PC-3 (cell line): ENCODE results near the gene TMPRSS7. TPM values are rescaled to one million over a fixed set of nuclear protein-coding genes. Genes with fewer than 3 reads are reported as not detected.

Source experiments
- ATAC-seq: fragments of 200-7000 bp; cut with Tn5 transposase; 2 replicates; pipeline ENCODE4 v1.9.1; 2020; ENCODE audit warnings: mild to moderate bottlenecking, moderate library complexity
- BruUV-seq: library from RNA; stranded (reverse); fragments of 400-500 nt; replicated peaks from 2 replicates; lab custom pipeline; 2021; lab: Mats Ljungman, UMichigan
- CTCF ChIA-PET: fragments of 300-600 bp; sonication (Branson Sonifier 250); formaldehyde crosslinking; loops from one replicate; lab custom pipeline; 2022; ENCODE audit warnings: antibody characterized with exemption; lab: Charles Lee
- POLR2A ChIA-PET: fragments of 300-600 bp; sonication (Branson Sonifier 250); formaldehyde crosslinking; loops from one replicate; lab custom pipeline; 2022; ENCODE audit warnings: antibody characterized with exemption; ENCODE audit not compliant: unreplicated experiment; lab: Charles Lee
- DNase-seq: peaks from one replicate; pipeline ENCODE4 v3.0.0-alpha.2; 2015
- H2AFZ ChIP-seq: fragments of 300-600 bp; sonication (generic); 2 replicates; pipeline ENCODE4 v1.6.0; 2016; ENCODE audit warnings: antibody characterized with exemption, low read length
- H3F3A ChIP-seq: fragments of 300-600 bp; sonication (generic); one replicate; pipeline ENCODE4 v1.6.0; 2017; ENCODE audit warnings: antibody characterized with exemption, low read length, control low read depth, mild to moderate bottlenecking; ENCODE audit not compliant: unreplicated experiment
- H3K27ac ChIP-seq: fragments of 300-600 bp; sonication (generic); 2 replicates; pipeline ENCODE4 v1.5.1; 2016; ENCODE audit warnings: mild to moderate bottlenecking, low read length
- H3K27me3 ChIP-seq: fragments of 300-600 bp; sonication (generic); 2 replicates; pipeline ENCODE4 v1.6.1; 2016; ENCODE audit warnings: low read length, mixed read lengths
- H3K36me3 ChIP-seq: fragments of 300-600 bp; sonication (generic); 2 replicates; pipeline ENCODE4 v1.6.1; 2016; ENCODE audit warnings: low read depth, mixed run types, low read length, mixed read lengths
- H3K4me1 ChIP-seq: fragments of 300-600 bp; sonication (generic); 2 replicates; pipeline ENCODE4 v1.5.1; 2016; ENCODE audit warnings: low read length; ENCODE audit not compliant: insufficient read depth
- H3K4me2 ChIP-seq: fragments of 300-600 bp; sonication (generic); 2 replicates; pipeline ENCODE4 v1.6.0; 2016; ENCODE audit warnings: low read length
- H3K4me3 ChIP-seq: fragments of 300-600 bp; sonication (generic); 2 replicates; pipeline ENCODE4 v1.5.1; 2016; ENCODE audit warnings: mild to moderate bottlenecking, low read length, mixed read lengths
- H3K79me2 ChIP-seq: fragments of 300-600 bp; sonication (generic); 2 replicates; pipeline ENCODE4 v1.6.1; 2017; ENCODE audit warnings: low read length, mixed read lengths
- H3K9ac ChIP-seq: fragments of 300-600 bp; sonication (generic); 2 replicates; pipeline ENCODE4 v1.6.0; 2016; ENCODE audit warnings: mild to moderate bottlenecking, low read length
- H3K9me2 ChIP-seq: fragments of 300-600 bp; sonication (generic); replicated peaks from 2 replicates; pipeline ENCODE4 v1.6.1; 2016; ENCODE audit warnings: mixed run types, low read length, mixed read lengths
- H3K9me3 ChIP-seq: fragments of 300-600 bp; sonication (generic); 2 replicates; pipeline ENCODE4 v1.6.1; 2016; ENCODE audit warnings: low read length, mixed read lengths
- H4K20me1 ChIP-seq: fragments of 300-600 bp; sonication (generic); 2 replicates; pipeline ENCODE4 v1.6.1; 2016; ENCODE audit warnings: low read length, mixed read lengths
- EZH2 ChIP-seq: fragments of 300-600 bp; sonication (generic); IDR thresholded peaks from one replicate; pipeline ENCODE4 v1.6.1; 2017; ENCODE audit warnings: antibody characterized with exemption, mild to moderate bottlenecking, low read length; ENCODE audit not compliant: unreplicated experiment
- EZH2phosphoT487 ChIP-seq: fragments of 300-600 bp; sonication (generic); IDR thresholded peaks from 2 replicates; pipeline ENCODE4 v1.6.1; 2018; ENCODE audit warnings: mild to moderate bottlenecking, antibody characterized with exemption, low read length, borderline replicate concordance
- intact Hi-C: fragments of 100-400 bp; cut with micrococcal nuclease; formaldehyde crosslinking; loops from 2 replicates; pipeline ENCODE4 v1.9.0; 2023
- total RNA-seq: library from RNA; depleted of rRNA; stranded (reverse); fragments of >200 nt; gene quantifications from 2 replicates; pipeline ENCODE4 v1.2.3, GENCODE V29; 2014
- TF ChIP-seq, protein P1 (sequence below): fragments of 300-600 bp; sonication (generic); conservative IDR thresholded peaks from 2 replicates; pipeline ENCODE4 v1.5.1; 2017; ENCODE audit warnings: antibody characterized with exemption, low read depth, mild to moderate bottlenecking, low read length

The TMPRSS7 gene
- total RNA-seq, 1 experiment from 2014 or later: 0.33 TPM

GRCh38 chr3:112119962-112120836 is 85.7 kb downstream of the TMPRSS7 start:
- ATAC-seq: no peak
- Histone ChIP-seq H2AFZ (no peak overlapping the region), H3F3A (no peaks in the 10 kb centered on the region), H3K9me2 (no peaks in the 10 kb centered on the region), H3K36me3 (peaks cover 21% of the 10 kb centered on the region; the same call in 1 of the 2 replicates), H3K4me2 (no peak overlapping the region), H3K27ac (no peak overlapping the region), H3K27me3 (no peaks in the 10 kb centered on the region), H3K79me2 (no peaks in the 10 kb centered on the region), H3K4me3 (no peak overlapping the region), H3K9ac (no peak overlapping the region), H3K9me3 (no peaks in the 10 kb centered on the region), H4K20me1 (no peaks in the 10 kb centered on the region), H3K4me1 (no peaks in the 10 kb centered on the region)
- intact Hi-C loops: no loop called here
- ChIA-PET CTCF (no interaction called here), POLR2A (no interaction called here)
- DNase-seq: no peak
- no peak for TF ChIP-seq EZH2phosphoT487
- TF ChIP-seq, protein P1, sequence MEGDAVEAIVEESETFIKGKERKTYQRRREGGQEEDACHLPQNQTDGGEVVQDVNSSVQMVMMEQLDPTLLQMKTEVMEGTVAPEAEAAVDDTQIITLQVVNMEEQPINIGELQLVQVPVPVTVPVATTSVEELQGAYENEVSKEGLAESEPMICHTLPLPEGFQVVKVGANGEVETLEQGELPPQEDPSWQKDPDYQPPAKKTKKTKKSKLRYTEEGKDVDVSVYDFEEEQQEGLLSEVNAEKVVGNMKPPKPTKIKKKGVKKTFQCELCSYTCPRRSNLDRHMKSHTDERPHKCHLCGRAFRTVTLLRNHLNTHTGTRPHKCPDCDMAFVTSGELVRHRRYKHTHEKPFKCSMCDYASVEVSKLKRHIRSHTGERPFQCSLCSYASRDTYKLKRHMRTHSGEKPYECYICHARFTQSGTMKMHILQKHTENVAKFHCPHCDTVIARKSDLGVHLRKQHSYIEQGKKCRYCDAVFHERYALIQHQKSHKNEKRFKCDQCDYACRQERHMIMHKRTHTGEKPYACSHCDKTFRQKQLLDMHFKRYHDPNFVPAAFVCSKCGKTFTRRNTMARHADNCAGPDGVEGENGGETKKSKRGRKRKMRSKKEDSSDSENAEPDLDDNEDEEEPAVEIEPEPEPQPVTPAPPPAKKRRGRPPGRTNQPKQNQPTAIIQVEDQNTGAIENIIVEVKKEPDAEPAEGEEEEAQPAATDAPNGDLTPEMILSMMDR: no peak
- TF ChIP-seq EZH2: no peak
- BruUV-seq: no TSS peak

GRCh38 chr3:112121577-112122547 is 87.3 kb downstream of the TMPRSS7 start:
- Histone ChIP-seq H3K4me2 (no peak overlapping the region), H3K9me2 (no peaks in the 10 kb centered on the region), H3K27ac (no peak overlapping the region), H2AFZ (no peak overlapping the region), H3K4me1 (no peaks in the 10 kb centered on the region), H3K27me3 (no peaks in the 10 kb centered on the region), H3K9ac (no peak overlapping the region), H3K79me2 (no peaks in the 10 kb centered on the region), H3K4me3 (no peak overlapping the region), H4K20me1 (no peaks in the 10 kb centered on the region), H3F3A (no peaks in the 10 kb centered on the region), H3K36me3 (peaks cover 14% of the 10 kb centered on the region; the same call in 1 of the 2 replicates), H3K9me3 (no peaks in the 10 kb centered on the region)
- intact Hi-C loops: no loop called here
- ChIA-PET CTCF (interaction anchor here (1.2 kb wide), 1 partner anchor 10 kb away, joined by 4 read pairs; no protein-coding TSS in a partner anchor), POLR2A (no interaction called here)
- ATAC-seq (no peak), DNase-seq (no peak)
- no TSS peak for BruUV-seq
- TF ChIP-seq EZH2 (no peak), EZH2phosphoT487 (no peak)

GRCh38 chr3:112122870-112123269 is 88.3 kb downstream of the TMPRSS7 start:
- no peak overlapping the region for H2AFZ ChIP-seq
- H3F3A ChIP-seq: no peaks in the 10 kb centered on the region
- intact Hi-C loops: no loop called here
- H3K4me3 ChIP-seq: no peak overlapping the region
- no peaks in the 10 kb centered on the region for H4K20me1 ChIP-seq
- H3K9me2 ChIP-seq: no peaks in the 10 kb centered on the region
- no peaks in the 10 kb centered on the region for H3K27me3 ChIP-seq
- no peak overlapping the region for H3K27ac ChIP-seq
- no peak for TF ChIP-seq EZH2phosphoT487
- TF ChIP-seq EZH2: no peak
- TF ChIP-seq, protein P1: no peak
- no peaks in the 10 kb centered on the region for H3K9me3 ChIP-seq
- no peak for ATAC-seq
- H3K4me2 ChIP-seq: no peak overlapping the region
- ChIA-PET POLR2A (no interaction called here), CTCF (no interaction called here)
- BruUV-seq: no TSS peak
- no peak for DNase-seq
- no peaks in the 10 kb centered on the region for H3K4me1 ChIP-seq
- no peaks in the 10 kb centered on the region for H3K79me2 ChIP-seq
- no peak overlapping the region for H3K9ac ChIP-seq
- H3K36me3 ChIP-seq: peaks cover 9% of the 10 kb centered on the region; the same call in 1 of the 2 replicates
